ENCODE measurements around the gene RPP25.

RPP25 gene

DNA sequence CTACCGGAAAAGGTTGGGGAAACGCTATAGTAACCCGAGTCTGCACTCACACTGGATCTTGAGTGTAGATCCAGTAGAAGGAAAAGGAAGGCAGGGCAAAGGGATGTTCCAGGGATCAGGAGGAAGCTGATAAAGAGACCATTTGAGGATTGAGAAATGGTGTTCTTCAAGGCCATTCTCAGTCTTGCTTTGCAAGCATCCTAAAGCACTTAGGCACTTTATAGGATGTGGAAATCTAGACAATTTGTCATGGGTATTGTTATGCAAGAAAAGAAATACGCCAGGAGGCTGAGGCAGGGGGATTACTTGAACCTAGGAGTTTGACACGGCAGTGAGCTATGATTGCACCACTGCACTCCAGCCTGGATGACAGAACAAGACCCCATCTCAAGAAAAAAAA is 25.6 kb upstream of the RPP25 start:
- no peak overlapping the region for H3K4me3 Mint-ChIP-seq
- peaks cover 9% of the 10 kb centered on the region for H3K27me3 Mint-ChIP-seq (ENCODE audit: low read depth)
- no peaks in the 10 kb centered on the region for H3K9me3 Mint-ChIP-seq
- peaks cover 7% of the 10 kb centered on the region for H3K4me1 Mint-ChIP-seq (ENCODE audit: low read depth)
- no peaks in the 10 kb centered on the region for H3K36me3 Mint-ChIP-seq (ENCODE audit: low read depth)
- no peak overlapping the region for H3K27ac Mint-ChIP-seq

DNA sequence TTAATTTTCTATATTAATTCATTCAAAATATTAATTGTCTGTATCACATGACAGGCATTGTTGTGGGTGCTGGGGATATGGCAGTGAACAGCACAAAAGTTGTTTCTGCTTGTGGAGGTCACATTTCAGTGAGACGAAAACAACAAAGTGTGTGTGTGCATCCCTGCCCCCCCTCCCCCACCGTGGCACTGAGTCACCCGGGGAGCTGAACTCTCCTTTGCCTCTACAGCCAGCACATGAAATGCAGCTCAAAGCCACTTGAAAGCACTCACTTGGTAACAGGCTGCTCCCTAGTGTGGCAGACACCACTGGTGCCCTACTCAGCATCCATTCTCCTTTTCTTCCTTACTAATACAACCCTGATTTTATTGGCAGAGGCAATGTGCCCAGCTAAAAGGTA is 21.9 kb upstream of the RPP25 start:
- Mint-ChIP-seq H3K27ac (no peak overlapping the region), H3K9me3 (no peaks in the 10 kb centered on the region), H3K36me3 (ENCODE audit: low read depth) (no peaks in the 10 kb centered on the region), H3K4me3 (no peak overlapping the region), H3K4me1 (ENCODE audit: low read depth) (peaks cover 2% of the 10 kb centered on the region), H3K27me3 (ENCODE audit: low read depth) (peaks cover 4% of the 10 kb centered on the region)

DNA sequence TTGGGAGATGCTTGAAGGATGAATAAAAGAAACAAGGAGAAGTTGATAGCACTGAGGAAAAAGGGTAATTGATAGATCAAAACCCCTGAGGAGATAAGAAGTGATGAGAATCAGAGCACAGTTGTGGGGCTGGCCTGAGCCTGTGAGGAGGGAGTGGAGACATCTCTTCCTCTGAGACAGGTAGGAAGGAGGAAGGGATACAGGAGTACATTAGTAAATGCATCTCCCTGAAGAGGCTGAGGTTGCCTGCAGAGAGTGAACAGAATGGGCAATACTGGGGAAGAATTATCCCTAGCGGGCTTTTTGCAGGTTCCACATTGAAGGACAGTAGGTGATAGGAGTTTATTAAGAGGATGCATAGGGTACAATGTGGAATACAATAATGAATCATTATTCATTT is 21.5 kb upstream of the RPP25 start:
- no peaks in the 10 kb centered on the region for H3K36me3 Mint-ChIP-seq (ENCODE audit: low read depth)
- peaks cover 2% of the 10 kb centered on the region for H3K4me1 Mint-ChIP-seq (ENCODE audit: low read depth)
- no peak overlapping the region for H3K27ac Mint-ChIP-seq
- peaks cover 4% of the 10 kb centered on the region for H3K27me3 Mint-ChIP-seq (ENCODE audit: low read depth)
- no peaks in the 10 kb centered on the region for H3K9me3 Mint-ChIP-seq
- H3K4me3 Mint-ChIP-seq: no peak overlapping the region

DNA sequence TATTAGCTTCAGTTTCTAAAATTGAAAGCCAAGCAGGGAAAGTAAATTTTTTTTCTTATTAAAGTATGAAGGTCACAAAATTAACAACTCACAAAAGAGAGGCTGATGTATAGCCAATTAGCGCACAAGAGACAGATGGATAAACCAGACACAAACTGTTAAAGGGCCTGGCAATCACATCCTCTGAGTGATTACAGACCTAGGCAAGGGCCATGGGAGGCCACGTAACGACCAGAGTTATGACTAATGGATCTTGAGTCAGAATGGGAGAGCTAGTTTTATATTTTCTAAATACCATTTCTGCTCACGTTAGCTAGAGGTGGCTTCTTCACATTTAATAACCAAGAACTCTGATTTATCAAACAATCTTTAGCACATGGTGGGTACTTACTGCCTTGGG is 21.0 kb upstream of the RPP25 start:
- H3K4me3 Mint-ChIP-seq: no peak overlapping the region
- H3K27ac Mint-ChIP-seq: no peak overlapping the region
- no peaks in the 10 kb centered on the region for H3K9me3 Mint-ChIP-seq
- peaks cover 4% of the 10 kb centered on the region for H3K27me3 Mint-ChIP-seq (ENCODE audit: low read depth)
- H3K36me3 Mint-ChIP-seq (ENCODE audit: low read depth): no peaks in the 10 kb centered on the region
- peaks cover 2% of the 10 kb centered on the region for H3K4me1 Mint-ChIP-seq (ENCODE audit: low read depth)

DNA sequence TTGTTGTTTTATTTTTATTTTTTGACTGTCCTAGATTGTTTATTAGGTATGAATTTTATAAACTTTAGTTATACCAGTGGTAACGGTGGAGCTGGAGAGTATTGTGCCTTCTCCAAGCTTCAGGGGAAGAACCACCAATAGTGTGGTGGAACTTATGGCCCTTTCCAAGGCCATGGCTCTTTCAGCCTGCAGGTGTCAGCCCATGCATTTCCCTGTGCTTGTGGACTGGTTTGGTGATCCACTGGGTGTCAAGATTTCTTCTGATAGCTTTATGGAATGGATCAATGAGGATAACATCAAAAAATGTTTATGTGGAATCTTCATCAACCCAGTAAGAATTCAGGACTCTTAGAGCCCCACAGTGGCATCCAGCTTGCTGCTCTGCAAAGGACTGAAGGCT is 19.6 kb upstream of the RPP25 start:
- Mint-ChIP-seq H3K4me1 (ENCODE audit: low read depth) (peaks cover 2% of the 10 kb centered on the region), H3K9me3 (no peaks in the 10 kb centered on the region), H3K27me3 (ENCODE audit: low read depth) (peaks cover 4% of the 10 kb centered on the region), H3K4me3 (no peak overlapping the region), H3K27ac (no peak overlapping the region), H3K36me3 (ENCODE audit: low read depth) (no peaks in the 10 kb centered on the region)

DNA sequence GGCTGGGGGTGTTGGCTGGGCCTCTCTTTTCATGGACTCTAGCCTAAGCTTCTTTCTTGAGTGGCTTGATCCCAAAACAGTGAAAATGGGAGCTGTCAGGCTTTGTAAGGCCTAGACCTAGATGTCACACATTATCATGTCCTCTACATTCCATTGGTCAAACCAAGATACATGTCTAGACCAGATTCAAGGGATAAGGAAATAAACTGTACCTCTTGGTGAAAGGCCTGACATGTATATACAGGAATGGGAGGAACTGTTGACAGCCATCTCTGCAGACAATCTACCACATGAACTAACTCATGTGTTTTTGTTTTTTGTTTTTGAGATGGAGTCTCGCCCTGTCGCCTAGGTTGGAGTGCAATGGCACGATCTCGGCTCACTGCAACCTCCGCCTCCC is 11.1 kb upstream of the RPP25 start:
- no peak overlapping the region for H3K27ac Mint-ChIP-seq
- no peaks in the 10 kb centered on the region for H3K36me3 Mint-ChIP-seq (ENCODE audit: low read depth)
- H3K9me3 Mint-ChIP-seq: no peaks in the 10 kb centered on the region
- H3K4me3 Mint-ChIP-seq: no peak overlapping the region
- peaks cover 1% of the 10 kb centered on the region for H3K27me3 Mint-ChIP-seq (ENCODE audit: low read depth)
- no peaks in the 10 kb centered on the region for H3K4me1 Mint-ChIP-seq (ENCODE audit: low read depth)

DNA sequence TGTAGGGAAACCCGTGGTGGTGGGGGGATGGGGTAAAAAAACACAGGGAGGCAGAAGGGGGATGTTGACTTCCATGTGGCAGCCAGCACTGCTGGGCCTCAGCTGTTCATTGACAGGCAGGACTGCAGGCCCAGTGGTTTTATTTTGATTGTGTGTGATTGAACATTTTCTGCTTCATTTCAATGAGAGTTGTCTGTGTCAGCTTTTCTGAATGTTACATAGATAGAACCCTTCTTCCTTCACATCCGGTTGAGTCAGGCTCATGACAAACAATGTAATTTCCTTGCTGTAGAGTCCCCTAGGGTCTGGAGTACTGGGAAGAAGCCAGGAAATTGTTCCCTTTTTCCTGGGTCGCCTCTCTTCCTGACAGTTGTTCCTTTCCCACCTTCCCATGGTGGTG is 8.2 kb upstream of the RPP25 start:
- Mint-ChIP-seq H3K9me3 (no peaks in the 10 kb centered on the region), H3K4me1 (ENCODE audit: low read depth) (peaks cover 4% of the 10 kb centered on the region), H3K36me3 (ENCODE audit: low read depth) (no peaks in the 10 kb centered on the region), H3K4me3 (no peak overlapping the region), H3K27me3 (ENCODE audit: low read depth) (peaks cover 29% of the 10 kb centered on the region), H3K27ac (no peak overlapping the region)

DNA sequence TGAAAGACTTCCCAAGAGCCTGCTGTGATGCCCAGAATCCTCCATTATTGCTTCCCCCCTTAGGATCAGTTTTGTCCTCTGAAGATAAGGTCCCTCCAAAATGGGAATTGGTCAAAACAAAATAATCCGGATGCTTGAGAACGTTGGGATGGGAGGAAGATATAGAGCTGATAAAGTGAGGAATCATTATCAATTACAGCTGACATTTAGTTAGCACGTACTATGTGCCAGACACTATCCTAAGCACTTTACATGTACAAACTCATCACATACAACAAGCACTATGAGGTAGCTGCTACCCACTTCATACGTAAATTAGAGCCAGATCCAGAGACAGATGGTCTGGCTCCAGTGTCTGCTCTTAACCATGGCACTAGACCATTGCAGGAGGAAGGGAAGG is 6.6 kb upstream of the RPP25 start:
- Mint-ChIP-seq H3K9me3 (no peaks in the 10 kb centered on the region), H3K4me3 (no peak overlapping the region), H3K27me3 (ENCODE audit: low read depth) (peaks cover 45% of the 10 kb centered on the region), H3K36me3 (ENCODE audit: low read depth) (no peaks in the 10 kb centered on the region), H3K4me1 (ENCODE audit: low read depth) (peaks cover 12% of the 10 kb centered on the region), H3K27ac (no peak overlapping the region)

DNA sequence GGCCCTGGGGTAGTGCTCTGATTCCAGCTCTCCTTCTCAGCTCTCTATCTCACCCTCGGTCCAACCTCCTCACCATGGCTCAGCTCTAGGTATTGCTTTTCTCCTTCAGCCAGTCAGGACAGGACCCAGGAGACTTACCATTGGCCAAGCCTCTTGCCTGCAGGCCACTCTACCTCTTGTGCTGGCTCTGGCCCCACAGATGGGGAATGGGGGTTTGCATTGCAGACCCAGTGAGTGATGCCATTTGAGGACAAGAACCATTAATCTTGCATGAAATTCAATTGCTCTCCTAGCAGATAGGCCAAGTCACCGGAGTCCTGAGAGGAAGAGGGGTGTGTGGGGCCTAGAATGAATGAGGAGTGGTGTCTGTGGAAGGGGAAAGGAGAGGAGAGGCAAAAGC is 6.1 kb upstream of the RPP25 start:
- no peaks in the 10 kb centered on the region for H3K9me3 Mint-ChIP-seq
- H3K27me3 Mint-ChIP-seq (ENCODE audit: low read depth): peaks cover 50% of the 10 kb centered on the region
- no peaks in the 10 kb centered on the region for H3K36me3 Mint-ChIP-seq (ENCODE audit: low read depth)

DNA sequence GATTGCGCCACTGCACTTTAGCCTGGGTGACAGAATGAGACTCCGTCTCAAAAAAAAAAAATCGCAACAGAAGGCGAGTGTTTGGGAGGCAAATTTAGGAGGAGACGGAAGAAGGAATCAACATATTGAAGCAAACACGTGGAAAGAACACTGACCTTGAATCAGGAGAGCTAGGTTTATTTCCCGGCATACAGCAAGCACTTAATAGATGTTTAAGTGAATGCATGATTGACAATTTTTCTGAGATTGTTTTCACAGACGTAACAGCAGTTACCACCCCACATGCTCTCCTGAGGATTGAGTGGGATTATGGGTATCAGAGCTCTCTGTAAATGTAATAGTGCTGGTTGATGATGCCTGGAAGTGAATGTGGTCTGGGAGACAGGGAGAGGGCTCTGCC is 5.6 kb upstream of the RPP25 start:
- H3K27ac Mint-ChIP-seq: no peak overlapping the region
- no peak overlapping the region for H3K4me3 Mint-ChIP-seq
- peaks cover 16% of the 10 kb centered on the region for H3K4me1 Mint-ChIP-seq (ENCODE audit: low read depth)
- H3K27me3 Mint-ChIP-seq (ENCODE audit: low read depth): peaks cover 55% of the 10 kb centered on the region
- no peaks in the 10 kb centered on the region for H3K36me3 Mint-ChIP-seq (ENCODE audit: low read depth)
- no peaks in the 10 kb centered on the region for H3K9me3 Mint-ChIP-seq

More for the DNA sequence above, 6.1 kb upstream of the RPP25 start:
- no peak overlapping the region for H3K27ac Mint-ChIP-seq
- no peak overlapping the region for H3K4me3 Mint-ChIP-seq
- H3K4me1 Mint-ChIP-seq (ENCODE audit: low read depth): peaks cover 16% of the 10 kb centered on the region

DNA sequence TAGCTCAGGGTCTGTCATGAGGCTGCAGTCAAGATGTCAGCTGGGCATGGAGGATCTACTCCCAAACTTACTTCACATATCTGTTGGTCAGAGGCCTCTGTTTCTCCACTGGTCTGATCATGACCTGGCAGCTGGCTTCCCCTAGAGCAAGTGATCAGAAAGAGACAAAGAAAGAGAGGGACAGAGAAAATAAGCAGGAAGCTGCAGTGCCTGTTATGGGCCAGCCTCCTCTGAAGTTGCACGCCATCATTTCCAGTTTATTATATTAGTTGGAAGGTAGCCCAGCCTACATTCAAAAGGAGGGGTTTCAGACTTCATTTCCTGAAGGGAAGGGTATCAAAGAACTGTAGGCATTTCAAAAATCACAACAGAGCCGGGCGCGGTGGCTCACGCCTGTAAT is 5.0 kb upstream of the RPP25 start:
- H3K27ac Mint-ChIP-seq: no peak overlapping the region
- peaks cover 55% of the 10 kb centered on the region for H3K27me3 Mint-ChIP-seq (ENCODE audit: low read depth)
- H3K4me3 Mint-ChIP-seq: no peak overlapping the region
- peaks cover 16% of the 10 kb centered on the region for H3K4me1 Mint-ChIP-seq (ENCODE audit: low read depth)
- H3K9me3 Mint-ChIP-seq: no peaks in the 10 kb centered on the region
- no peaks in the 10 kb centered on the region for H3K36me3 Mint-ChIP-seq (ENCODE audit: low read depth)

DNA sequence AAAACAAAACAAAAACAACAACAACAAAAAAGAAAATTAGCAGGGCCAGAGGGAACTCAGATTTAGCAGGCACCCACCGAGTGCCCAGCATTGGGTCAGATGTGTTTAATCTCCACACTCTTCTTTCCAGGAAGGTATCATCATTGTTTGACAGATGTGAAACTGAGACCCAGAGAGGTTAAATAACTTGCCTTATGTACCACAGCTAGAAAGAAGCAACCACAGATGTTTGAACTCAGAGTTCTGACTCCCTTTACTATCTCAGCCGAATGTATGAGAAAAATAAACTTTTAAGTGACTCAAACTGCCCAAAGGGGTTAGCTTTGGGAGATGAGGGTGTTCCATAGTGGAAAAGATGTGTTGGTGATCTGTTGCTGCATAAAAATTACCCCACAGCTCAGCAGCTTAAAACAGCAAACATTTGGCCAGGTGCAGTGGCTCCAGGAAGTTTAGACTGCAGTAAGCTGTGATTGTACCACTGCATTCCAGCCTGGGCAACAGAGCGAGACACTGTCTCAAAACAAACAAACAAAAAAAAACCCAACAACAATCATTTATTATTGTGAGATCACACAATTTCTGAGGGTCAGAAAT is 4.5 kb upstream of the RPP25 start:
- H3K36me3 Mint-ChIP-seq (ENCODE audit: low read depth): no peaks in the 10 kb centered on the region
- no peak overlapping the region for H3K27ac Mint-ChIP-seq
- H3K4me1 Mint-ChIP-seq (ENCODE audit: low read depth): peaks cover 16% of the 10 kb centered on the region
- no peak overlapping the region for H3K4me3 Mint-ChIP-seq
- H3K9me3 Mint-ChIP-seq: no peaks in the 10 kb centered on the region
- H3K27me3 Mint-ChIP-seq (ENCODE audit: low read depth): peaks cover 55% of the 10 kb centered on the region

DNA sequence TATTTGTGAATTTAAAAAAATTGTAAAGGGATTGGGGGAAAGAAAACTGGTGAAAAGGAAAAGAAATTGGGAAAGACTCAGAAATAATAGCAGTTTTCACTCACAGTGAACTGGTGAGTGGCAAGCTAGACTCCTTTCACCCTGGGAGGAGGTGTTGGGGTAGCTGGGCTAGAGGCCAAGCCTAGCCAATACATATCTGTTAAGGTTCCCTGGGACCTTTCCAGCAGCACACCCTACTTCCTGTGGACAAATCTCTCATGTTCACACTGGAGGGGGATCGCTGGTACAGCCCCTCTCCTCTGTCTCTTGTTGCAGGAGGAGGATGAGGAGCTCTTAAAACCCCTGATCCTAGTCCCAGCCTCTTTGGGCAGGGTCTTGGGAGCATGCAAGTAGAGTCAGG is 3.7 kb upstream of the RPP25 start:
- peaks cover 55% of the 10 kb centered on the region for H3K27me3 Mint-ChIP-seq (ENCODE audit: low read depth)
- no peaks in the 10 kb centered on the region for H3K9me3 Mint-ChIP-seq
- no peaks in the 10 kb centered on the region for H3K36me3 Mint-ChIP-seq (ENCODE audit: low read depth)
- no peak overlapping the region for H3K4me3 Mint-ChIP-seq
- no peak overlapping the region for H3K27ac Mint-ChIP-seq
- peaks cover 16% of the 10 kb centered on the region for H3K4me1 Mint-ChIP-seq (ENCODE audit: low read depth)

DNA sequence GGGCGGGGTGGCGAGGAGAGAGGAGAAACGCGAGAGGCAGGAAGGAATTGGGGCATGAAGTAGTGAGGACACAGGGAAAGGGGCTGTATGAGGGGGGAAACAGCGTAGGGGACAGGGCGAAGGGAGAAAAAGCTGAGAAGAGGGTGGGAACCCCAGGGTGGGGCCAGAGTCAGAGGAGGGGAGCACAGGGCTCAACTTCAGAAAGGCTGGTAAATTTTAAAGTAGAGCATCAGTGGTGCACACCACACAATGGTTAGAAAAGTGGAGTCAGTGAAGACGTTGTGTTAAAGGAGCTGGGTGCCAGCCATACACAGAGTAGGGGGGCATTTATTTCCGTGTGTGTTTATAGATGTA is 3.0 kb upstream of the RPP25 start:
- no peak overlapping the region for H3K27ac Mint-ChIP-seq
- H3K36me3 Mint-ChIP-seq (ENCODE audit: low read depth): no peaks in the 10 kb centered on the region
- H3K27me3 Mint-ChIP-seq (ENCODE audit: low read depth): peaks cover 55% of the 10 kb centered on the region
- H3K9me3 Mint-ChIP-seq: no peaks in the 10 kb centered on the region
- H3K4me1 Mint-ChIP-seq (ENCODE audit: low read depth): peaks cover 16% of the 10 kb centered on the region
- H3K4me3 Mint-ChIP-seq: peak overlapping the region; percentile 26

DNA sequence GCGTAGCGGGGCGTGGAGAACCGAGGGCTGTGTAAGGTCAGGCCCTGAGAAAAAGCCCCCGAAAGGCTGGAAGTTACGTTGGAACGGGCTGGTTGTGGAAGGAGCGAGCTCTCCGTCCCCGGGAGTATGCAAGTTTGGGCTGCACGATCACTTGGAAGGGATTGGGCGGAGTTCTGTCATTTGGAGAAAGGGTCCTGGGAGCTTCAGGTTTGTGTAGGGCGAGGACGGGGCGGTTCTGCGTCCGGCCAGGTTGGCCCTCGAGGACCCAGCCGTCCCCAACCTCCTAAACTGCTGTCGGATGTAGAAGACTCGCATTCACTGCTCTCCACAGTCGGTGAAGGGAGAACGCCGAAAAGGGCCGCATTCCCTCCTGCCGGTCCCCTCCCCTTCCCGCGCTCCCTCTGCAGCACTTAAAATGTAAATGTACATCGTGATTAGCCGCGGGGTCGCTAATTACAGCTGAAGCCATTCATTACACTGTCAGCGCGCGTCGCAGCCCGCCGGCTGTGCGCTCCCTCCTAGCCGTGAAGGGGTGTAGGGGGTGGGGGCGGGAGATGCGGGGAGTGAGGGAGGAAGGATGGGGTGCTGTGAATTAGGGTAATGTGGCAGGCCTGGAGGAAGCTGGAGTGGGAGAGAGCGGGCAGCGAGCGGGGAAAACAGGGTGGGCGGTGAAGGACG is 2.5 kb upstream of the RPP25 start:
- Mint-ChIP-seq H3K27me3 (ENCODE audit: low read depth) (peaks cover 55% of the 10 kb centered on the region), H3K9me3 (no peaks in the 10 kb centered on the region), H3K4me1 (ENCODE audit: low read depth) (peaks cover 17% of the 10 kb centered on the region), H3K27ac (no peak overlapping the region), H3K36me3 (ENCODE audit: low read depth) (no peaks in the 10 kb centered on the region), H3K4me3 (peak overlapping the region; percentile 26)

All from T-helper 1 cell treated with Interleukin-12 subunit alpha and Interleukin-12 subunit beta and Interleukin-4 antibody, amounts not matched to agents 30 μg/mL and 1 μg/mL, for 36 hours (primary cell).